GOT3 (cell line): ENCODE measurements around the gene HOXA5.

Experiments
- DNase-seq: peaks from one replicate; lab custom pipeline; 2025; ENCODE audit warnings: mixed read lengths; lab: John Stamatoyannopoulos, UW

Gene HOXA5

GRCh38 chr7:27119412-27119911 is 24.0 kb downstream of the HOXA5 start:
- DNase-seq, result no peak

DNA sequence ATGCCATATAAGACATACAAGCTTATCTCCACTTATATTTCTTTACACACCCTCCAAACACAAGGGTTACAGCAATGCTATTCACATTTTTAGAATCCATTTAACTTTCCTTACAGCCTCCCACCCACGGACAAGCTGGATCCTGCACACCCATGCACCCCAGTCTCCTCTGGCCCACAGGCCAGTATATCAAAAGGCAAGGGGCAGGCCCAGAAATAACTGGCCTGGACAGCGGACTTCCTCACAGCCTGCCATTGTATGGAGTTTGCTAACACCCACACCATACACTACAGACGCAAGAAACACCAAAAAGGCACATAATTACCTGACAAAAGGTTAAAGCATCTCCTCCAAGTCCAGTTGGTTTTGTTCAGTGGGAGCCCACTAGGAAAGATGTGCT is 24.9 kb downstream of the HOXA5 start:
- DNase-seq, result no peak

DNA sequence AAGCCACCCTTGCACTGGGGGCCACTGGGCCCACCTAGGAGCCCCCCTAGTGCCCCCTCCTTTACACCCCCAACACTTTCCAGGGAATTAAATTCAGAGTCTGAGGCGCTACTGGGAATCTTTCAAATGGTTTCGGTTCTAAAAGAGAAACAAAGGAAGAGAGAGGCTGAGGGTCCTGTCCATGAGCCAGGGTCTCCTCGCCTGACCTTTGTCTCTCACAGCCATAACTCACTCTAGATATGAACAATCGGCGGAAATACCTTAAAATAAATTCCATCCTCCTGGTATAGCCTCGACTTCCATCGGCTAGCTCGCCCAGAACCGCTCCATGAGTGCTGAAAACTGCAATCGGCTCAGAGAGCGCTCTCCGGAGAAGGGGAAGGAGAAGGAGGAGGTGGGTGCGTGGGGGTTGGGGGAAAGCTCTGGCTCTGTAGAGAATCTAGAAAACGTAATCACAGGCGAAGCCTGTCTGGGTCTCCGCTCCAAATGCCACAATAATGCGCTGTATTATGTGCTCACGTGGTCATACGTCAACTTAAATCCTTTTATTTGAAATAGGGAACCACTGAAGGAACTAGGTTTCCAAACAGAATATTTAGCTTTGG is 25.5 kb downstream of the HOXA5 start:
- DNase-seq, result no peak

DNA sequence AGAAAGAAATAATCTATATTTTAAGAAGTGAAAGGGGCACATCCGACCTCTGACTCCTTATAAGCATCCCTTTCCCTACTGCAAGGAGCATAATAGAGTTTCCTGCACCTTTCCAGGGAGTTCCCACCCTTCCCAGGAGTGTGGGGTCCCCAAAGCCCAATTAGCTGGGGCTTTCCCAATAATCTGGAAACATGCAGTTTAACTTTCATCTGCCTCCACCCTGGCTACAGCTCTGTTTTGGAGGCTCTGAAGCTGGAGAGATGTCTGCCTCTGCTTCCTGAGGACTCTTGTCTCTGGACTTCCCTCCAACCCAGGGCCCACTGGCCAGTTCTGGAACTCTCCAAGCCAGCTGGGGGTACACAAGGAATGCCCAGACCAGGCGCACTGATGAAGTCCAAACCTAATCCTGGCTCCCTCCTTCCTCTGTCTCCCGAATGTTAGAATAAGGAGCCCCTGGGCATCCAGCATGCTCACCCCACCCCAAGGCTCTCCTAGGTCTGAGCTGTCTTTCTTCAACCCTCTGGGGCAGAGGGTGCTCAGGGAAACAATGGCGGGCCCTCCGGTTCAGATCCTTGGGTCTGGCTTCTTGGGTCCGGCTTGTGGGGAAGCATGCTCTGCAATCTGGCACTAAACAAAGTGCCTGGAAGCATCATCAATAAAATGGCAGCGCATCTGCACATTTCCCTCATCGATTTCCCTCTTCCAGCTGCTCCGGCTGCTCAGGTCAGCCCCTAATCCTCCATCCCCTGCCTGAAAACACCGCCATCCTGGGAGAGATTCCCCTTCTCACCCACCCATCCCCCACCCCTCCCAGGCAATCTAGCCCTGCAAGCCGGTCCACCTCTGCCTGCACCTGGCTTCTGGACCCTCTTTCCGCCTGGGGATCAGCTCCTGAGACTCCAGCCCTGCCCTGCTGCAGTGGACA is 26.3 kb downstream of the HOXA5 start:
- no peak for DNase-seq

GRCh38 chr7:27116031-27116961 is 27.2 kb downstream of the HOXA5 start:
- DNase-seq, result no peak

DNA sequence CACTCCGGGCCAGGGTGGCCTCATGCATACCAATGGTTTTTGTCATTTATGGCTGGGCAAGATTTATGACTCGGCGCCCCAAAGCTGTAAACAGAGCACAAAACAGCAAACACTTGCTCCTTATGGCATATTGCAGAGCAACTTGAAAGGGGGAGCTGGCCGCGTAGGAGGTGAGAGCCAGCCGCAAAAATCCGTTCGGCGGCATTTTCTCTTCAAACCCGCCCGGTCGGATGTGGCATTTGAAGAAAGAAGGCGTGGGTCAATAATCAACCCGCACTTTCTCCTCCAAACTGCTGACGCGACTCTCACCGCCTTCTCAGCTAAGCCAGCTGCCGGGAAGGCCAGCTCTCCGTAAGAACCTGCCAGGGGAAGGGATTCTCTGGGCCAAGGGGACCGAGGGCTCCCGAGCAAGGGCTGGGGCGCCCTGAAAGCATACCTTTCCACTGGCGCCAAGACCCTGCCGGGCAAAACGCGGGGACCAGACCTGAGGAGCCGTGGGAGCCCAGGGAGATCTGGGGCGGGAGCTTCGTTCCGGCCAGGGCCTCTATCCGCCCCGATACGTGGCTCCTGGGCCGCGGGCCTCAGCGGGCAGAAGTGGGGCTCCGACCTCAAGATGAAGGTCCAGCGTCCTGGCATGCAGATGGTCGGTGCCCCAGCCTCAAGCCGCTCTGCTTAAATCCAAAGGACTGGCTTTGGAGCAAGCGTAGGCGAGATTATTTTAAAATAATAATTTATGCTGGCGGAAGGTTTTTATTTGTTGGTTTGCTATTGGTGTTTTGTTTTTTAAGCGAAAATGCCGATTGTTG is 28.1 kb downstream of the HOXA5 start:
- peak; percentile 70 for DNase-seq

DNA sequence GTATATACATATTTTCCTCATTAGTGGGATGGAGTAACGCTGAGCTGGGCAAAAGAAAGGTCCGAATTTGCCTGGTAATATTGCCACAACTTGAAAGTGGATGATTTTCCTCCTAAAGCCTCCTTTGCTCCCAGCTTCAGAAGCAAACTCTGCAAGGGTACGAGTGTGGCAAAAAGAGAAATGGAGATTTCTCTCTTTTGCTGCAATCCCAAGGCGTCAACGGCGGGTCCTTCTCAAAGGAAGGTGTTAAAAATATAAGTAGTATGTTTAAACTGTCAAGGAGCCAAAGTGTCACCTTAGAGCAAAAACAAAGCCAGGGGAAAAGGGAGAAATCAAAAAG is 28.6 kb downstream of the HOXA5 start:
- DNase-seq, result no peak

GRCh38 chr7:27113991-27114769 is 29.3 kb downstream of the HOXA5 start:
- no peak for DNase-seq

GRCh38 chr7:27112955-27113949 is 30.2 kb downstream of the HOXA5 start:
- no peak for DNase-seq

GRCh38 chr7:27112361-27112760 is 31.1 kb downstream of the HOXA5 start:
- no peak for DNase-seq

- no peak for DNase-seq
These were observed 31.7 kb downstream of the HOXA5 start for GRCh38 chr7:27111751-27112277.

- DNase-seq, result no peak
These were observed 32.3 kb downstream of the HOXA5 start for GRCh38 chr7:27111042-27111750.

DNA sequence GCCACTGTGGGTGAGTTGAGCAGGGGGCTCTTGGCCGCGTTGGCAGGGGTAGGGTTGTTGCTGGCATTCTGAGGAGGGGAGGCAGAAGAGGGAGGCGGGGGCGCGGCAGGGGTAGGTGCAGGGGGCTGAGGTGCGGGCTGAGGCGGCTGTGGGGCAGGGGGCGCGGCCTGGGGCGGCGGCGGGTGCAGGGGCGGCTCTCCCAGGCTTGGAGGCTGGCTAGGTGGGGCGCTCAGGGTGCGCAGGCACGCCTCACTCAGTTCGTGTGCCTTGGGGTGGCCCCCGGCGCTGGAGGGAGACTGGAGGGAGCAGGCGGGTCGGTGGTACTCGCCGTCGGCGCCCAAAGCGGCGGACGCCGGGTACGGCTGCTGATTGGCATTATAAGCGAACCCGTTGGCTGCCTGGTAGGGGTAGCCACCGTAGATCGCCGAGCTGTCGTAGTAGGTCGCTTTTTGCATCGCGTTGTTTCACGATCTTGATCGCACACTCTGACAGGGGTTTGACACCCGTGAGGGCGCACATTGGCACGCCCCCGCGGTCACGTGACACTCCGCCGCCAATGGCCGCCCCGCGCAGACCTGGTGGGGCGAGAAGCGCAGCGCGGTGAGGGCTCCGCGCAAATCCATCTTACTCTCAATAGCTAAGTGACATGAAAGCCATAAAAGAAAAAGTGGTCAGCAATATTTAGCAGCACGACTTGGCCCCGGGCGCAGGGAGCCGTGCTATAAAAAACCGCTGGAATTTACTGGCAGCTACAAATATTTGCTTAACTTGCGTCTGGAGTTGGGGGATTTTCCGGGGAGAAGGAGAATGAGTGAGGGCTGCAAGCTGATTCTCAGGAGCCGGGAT is 33.1 kb downstream of the HOXA5 start:
- no peak for DNase-seq

DNA sequence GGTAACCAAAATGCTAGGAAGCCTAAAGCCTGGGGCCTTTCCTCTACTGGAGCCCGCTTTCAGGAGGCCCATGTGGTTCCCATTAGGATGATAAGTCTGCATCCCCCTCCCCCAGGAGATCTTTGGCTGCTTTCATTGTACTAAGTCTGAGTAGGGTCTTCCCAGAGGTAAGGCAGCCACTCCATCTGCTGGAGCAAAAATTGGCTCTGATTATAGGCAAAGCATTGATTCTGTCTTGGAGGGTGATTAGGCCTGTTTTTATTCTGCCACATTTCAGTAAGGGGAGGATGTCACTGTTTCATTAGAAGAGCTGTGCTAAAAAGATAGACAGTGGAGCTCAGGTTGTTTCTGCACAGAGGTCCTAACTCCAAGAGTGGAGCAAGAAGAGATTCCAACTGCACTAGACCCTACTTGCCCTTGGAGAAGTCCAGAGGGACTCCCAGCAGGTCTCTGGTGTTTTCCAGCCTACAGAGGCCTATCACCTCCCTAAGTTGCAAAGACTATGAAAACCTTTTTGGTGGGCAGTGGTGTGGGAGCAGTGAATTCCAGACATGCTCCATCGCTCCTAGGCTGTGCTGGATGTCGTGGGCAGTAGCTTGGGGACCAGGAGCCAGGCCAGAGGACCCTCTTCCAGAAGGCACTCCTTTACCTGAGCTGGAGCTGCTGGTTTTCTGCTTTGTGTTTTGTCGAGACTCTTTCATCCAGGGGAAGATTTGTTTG is 33.9 kb downstream of the HOXA5 start:
- DNase-seq, result no peak

GRCh38 chr7:27108390-27109127 is 34.9 kb downstream of the HOXA5 start:
- no peak for DNase-seq
